HG03135 (cell line): ENCODE results near the gene C1orf210.

Experiments
- ATAC-seq: cut with Tn5 transposase; IDR thresholded peaks from one replicate; pipeline ENCODE4 v1.9.1; 2021; ENCODE audit warnings: mild to moderate bottlenecking, moderate library complexity; ENCODE audit not compliant: unreplicated experiment

Gene C1orf210

DNA sequence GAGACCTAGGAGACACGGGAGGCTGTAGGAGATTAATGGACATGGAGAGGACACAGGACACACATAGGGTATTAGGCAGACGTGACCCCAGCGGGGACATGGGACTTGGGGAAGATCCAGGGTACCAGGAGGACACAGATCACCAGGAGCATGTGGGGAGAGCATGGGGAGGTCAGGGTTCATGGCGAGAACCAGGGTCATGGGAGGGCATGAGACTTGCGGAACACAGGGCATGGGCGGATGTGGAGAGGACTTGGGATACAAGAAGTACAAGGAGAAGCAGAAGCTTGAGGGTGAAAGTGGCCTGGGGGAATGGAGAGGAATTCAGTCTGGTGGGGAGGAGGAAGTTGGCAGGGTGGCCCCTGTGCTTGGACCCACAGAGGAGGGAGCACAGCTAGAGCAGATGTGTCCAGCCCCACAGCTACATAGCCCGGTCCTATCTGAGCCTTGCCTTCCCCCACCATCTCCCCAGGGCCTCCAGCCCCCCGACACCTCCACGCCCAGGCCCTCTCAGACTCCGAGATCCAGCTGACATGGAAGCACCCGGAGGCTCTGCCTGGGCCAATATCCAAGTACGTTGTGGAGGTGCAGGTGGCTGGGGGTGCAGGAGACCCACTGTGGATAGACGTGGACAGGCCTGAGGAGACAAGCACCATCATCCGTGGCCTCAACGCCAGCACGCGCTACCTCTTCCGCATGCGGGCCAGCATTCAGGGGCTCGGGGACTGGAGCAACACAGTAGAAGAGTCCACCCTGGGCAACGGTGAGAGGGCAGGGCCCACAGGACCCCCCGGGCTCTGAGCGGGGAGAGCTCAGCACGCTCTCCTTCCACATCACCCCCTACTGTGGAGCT, 27.5 kb upstream of the C1orf210 start:
- ATAC-seq, result no peak

DNA sequence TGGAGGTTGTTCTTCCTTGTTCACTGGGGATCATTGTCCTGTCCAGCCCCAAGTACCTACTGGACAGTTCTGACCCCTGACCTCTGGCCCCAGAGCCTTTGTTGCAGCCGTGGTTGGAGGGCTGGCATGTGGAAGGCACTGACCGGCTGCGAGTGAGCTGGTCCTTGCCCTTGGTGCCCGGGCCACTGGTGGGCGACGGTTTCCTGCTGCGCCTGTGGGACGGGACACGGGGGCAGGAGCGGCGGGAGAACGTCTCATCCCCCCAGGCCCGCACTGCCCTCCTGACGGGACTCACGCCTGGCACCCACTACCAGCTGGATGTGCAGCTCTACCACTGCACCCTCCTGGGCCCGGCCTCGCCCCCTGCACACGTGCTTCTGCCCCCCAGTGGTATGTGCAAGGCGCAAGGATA, 26.8 kb upstream of the C1orf210 start:
- no peak for ATAC-seq

DNA sequence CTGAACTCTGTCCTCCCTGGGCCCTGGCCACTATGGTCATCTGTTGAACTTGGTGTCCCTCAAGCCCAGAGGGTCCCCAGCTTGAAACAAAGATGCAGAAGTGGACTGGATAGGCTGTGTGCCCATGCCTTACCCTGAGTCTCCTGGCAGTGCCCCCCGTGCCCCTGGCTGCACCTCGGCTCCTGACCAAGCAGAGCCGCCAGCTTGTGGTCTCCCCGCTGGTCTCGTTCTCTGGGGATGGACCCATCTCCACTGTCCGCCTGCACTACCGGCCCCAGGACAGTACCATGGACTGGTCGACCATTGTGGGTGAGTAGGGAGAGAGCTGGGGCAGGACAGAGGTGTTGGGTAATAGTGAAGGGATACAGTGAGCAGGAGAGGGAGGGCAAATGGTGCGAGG, 26.1 kb upstream of the C1orf210 start:
- no peak for ATAC-seq

DNA sequence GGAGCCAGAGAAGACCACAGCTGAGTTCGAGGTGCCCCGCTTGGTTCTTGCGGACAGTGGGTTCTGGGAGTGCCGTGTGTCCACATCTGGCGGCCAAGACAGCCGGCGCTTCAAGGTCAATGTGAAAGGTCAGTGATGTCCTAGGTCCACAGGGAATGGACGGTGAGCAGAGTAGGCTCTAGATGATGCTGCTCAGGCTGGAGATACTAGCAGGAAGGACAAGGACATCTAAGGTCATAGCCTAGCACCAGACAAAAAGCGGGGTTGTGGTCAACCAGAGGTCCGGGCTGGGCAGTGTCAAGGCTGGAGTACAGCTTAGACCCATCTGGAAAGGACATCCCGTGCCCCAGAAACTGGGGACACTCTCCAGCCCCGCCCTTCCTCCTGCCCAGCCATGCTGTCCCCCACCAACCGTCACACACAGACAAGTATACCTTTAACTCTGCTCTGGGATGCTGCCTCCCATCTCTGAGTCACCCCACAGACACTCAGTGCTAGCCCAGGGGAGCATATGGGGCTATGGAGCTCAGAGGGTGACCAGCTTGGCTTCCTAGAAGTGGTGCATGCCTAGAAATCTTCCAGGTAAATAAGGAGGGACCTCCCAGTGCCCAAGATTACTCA, 24.1 kb upstream of the C1orf210 start:
- no peak for ATAC-seq

DNA sequence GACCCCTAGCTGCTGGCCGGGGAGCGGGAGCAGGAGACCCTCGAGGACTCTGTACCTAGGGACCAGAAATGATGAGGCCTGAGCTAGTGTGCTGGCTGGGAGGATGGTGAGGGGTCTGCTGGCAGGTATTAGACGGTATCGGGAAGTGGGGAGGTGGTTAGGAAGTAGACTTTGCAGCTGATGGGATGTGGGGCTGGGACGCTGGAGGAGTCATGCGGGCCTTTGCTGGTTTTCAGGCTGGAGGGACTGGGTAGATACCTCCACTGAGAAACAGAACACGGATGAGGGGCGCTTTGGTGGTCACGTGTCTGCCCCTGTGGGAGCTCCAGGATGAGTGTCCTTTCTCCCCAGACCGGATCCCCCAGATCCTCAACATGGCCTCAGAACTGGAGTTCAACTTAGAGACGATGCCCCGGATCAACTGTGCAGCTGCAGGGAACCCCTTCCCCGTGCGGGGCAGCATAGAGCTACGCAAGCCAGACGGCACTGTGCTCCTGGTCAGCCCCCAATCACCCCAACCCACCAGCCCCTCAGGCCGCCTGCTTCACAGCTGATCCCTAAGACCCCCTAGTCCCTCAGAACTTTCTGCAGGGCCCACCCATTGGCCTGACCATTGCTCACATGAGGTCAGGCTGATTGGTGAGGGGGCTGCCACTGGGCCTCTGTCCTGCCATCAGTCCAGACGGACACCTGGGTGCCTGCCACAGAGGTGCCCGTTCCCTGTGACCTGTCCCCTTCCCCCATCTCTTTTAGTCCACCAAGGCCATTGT, 23.4 kb upstream of the C1orf210 start:
- no peak for ATAC-seq

DNA sequence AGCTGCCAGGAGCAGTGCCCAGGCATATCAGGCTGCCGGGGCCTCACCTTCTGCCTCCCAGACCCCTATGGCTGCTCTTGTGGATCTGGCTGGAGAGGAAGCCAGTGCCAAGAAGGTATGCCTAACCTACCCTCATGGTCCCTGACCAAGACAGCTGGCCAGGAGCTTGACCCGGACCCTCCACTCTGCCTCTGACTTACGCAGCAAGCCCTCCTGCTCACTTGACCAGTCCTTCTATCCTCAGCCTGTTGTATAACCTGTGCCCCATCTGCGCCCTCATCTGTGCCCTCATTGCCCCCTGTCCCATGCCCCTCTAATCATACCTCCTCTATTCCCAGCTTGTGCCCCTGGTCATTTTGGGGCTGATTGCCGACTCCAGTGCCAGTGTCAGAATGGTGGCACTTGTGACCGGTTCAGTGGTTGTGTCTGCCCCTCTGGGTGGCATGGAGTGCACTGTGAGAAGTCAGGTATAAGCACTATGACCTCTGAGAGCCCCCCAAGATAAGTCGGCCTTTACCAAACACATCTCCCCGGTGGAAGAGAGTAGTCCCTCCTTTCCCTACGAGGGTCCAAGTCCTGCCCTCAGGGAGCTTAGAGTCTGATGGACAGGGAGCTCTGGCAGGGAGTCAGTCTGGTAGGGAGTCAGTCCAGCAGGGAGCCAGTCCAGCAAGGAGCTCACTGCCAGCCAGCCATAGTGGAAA, 22.2 kb upstream of the C1orf210 start:
- ATAC-seq, result no peak

DNA sequence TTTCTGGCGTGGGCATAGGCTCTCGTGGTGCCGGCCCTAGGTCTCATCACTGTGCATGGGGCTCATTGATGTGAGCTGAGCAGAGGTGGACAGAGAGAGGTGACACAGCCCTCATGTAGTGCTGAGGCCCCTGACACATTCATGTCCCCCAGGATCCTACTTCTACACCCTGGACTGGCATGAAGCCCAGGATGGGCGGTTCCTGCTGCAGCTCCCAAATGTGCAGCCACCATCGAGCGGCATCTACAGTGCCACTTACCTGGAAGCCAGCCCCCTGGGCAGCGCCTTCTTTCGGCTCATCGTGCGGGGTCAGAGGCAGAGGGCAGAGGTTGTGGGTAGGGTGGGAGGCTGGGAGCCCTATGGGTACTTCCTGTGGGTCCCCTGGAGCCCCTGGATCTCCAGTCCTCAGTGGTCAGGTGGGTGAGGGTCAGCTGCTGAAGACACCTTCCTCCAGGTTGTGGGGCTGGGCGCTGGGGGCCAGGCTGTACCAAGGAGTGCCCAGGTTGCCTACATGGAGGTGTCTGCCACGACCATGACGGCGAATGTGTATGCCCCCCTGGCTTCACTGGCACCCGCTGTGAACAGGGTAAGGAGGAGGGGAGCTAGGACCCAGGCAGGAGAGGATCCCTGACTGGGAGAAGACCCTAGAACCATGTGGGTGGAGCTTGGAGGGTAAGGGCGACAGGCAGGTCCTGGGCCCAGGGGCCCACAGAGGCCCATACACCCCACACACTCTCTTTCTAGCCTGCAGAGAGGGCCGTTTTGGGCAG, 21.5 kb upstream of the C1orf210 start:
- ATAC-seq, result no peak

DNA sequence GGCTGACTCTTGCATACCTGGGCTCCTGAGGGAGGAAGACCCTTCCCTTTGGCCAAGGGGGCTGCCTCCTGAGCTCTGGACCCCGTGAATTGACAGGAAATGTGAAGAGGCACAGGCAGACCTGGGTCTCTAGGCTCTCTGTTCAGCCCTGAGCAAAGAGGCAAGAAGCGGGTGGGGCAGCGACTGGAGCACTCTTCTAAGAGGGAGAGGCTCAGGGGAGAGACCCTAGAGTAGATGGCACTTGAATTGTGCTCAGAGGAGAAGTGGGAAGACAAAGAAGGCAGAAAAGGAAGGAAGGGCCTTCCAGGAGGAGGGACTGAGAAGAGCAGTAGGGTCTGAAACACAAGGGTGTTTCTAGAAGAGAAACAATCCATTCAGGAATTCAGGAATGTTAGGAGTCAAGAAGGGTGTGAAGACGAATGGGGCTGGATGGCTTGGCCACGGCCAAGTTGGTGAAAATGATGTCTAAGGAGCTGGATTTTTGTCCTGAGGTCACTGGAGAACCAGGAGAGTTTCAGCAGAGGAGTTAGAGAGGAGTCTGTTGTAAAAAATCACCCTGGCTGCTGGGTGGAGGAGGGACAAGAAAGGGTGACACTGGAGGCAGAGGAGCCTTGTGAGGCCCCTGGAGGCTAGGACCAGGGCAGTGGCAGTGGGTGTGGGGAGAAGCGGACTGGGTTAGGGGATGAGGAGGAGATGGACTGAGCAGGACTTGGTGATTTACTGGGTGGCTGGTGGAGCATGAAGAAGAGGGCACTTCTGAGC, 20.7 kb upstream of the C1orf210 start:
- ATAC-seq, result no peak

DNA sequence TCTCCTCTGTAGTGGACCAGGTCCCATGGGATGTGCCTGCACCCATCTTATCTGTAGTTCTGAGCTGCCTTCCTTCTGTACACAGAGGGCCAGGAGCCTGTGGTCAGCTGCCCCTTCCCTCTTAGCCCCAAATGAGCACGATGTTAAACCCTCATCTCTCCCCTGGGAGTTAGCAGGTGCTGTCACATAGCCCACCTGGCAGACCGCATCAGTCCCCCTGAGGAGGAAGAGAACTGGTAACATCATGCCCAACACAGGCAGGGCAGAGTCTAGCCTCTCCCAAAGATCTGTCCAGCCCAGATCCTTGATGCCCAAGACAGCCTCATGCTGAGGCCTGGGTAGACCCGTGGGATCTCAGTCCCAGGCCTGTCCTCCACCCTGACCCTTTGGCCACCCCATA, 20.1 kb upstream of the C1orf210 start:
- ATAC-seq, result no peak

DNA sequence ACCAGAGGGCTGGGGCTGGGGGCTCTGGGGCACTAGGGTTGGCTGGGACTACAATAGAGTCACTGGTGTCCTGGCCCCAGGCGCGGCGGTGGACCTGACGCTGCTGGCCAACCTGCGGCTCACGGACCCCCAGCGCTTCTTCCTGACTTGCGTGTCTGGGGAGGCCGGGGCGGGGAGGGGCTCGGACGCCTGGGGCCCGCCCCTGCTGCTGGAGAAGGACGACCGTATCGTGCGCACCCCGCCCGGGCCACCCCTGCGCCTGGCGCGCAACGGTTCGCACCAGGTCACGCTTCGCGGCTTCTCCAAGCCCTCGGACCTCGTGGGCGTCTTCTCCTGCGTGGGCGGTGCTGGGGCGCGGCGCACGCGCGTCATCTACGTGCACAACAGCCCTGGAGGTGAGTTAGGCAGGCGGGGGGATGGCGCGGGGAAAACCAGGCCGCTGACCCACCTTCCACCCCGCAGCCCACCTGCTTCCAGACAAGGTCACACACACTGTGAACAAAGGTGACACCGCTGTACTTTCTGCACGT, 19.5 kb upstream of the C1orf210 start:
- ATAC-seq, result no peak

DNA sequence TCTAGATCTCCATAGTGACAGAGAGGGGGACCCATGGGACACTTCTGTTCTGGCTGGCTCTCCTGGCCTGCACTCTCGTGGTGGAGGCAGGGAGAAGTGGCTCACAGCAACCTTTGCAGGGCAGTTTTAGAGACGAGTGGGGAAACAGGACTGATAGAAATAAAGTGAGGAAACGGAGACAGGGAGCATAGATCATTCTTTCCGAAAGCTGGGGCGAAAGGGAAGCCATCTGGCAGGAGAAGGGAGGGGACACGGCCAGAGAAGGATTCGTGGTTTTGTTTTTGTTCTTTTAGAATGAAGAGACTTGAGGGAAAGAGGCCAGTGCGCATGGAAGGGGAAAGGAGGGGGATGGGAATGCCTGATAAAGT, 18.9 kb upstream of the C1orf210 start:
- ATAC-seq, result no peak

DNA sequence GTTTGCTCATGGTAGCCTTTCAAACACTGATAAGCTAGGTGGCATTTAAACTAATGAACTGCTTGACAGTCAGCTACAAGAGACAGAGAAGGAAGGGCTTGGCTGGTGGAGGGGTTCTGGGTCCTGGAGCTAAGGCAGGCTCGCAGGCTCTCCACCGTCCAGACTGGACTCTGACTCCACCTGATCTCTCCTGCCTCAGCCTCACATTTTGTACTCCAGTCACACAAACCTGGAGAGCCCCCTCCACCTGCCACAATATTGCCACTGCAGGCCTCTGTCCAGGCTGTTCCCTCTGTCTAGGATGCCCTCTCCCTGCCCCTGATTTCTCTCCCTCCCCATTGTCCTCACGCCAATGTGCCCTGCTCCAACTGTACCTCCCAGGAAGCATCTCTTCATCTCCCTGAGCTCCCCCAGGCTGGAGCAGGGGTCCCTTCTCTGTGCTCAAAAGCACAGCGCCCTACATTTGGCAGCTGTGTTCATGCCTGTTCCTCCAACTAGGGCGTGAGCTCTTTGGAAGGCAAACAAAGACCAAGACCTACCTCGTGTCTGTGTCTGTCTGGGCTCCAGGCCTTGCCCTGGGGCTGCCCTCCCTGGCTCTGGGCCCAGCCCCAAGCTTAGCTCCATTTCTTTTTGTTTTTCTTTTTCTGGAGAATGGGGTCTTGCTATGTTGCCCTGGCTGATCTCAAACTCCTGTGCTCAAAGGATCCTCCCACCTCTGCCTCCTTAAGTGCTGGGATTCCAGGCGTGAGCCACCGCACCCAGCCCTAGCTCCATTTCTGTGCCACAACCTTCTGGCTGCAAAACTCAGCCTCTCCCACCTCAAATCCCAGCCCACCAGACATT, 18.3 kb upstream of the C1orf210 start:
- ATAC-seq, result no peak

DNA sequence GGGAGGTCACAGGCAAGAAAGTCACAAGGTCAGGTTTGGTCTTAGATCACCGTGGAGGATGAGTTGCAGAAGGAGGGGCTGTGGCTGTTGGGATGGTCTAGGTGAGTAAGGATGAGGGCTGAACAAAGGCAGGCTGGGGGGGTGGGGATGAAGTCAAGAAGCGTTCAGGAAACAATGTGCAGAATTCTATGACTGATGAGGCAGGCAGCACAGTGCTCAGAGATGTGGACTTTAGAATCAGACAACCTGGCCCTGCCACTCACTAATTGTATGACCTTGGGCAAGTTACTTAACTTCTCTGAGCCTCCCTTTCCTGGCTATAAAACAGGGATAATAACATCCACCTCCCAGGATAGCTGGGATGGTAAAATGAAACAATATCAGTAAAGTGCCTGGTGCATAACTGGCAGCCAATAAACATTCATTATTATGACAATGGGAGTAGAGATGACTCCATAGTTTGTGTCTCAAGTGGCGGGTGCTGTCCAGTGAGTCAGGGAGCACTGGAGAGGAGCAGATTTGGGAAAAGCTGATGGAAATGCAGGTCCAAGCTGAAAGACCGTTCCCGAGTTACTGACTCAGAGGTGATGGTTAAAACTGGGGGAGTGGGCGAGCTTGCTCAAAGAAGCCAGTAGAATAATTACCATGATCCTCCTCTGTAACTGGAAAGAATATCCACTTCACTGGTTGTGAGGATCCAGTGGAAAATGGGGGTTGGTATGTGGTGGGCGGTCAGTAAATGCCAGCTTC, 17.5 kb upstream of the C1orf210 start:
- no peak for ATAC-seq

DNA sequence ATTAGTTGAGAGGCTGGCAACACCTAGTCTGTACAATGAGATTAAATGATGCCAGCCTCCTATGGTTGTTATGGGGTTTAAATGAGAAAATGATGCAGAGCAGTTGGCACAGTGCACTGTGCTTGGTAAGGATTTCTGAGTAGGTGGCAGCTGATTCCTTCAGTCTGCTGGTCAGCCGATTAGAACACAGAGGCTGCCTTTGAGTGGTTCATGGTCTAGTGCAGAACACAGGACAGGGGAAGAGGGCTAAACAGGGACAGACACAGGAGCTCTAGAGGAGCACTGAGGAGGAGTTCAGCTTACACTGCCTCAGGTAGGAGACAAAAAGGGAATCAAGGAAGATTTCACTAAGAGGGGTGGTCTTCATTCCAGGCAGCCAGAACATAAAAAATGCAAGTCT, 16.8 kb upstream of the C1orf210 start:
- no peak for ATAC-seq

DNA sequence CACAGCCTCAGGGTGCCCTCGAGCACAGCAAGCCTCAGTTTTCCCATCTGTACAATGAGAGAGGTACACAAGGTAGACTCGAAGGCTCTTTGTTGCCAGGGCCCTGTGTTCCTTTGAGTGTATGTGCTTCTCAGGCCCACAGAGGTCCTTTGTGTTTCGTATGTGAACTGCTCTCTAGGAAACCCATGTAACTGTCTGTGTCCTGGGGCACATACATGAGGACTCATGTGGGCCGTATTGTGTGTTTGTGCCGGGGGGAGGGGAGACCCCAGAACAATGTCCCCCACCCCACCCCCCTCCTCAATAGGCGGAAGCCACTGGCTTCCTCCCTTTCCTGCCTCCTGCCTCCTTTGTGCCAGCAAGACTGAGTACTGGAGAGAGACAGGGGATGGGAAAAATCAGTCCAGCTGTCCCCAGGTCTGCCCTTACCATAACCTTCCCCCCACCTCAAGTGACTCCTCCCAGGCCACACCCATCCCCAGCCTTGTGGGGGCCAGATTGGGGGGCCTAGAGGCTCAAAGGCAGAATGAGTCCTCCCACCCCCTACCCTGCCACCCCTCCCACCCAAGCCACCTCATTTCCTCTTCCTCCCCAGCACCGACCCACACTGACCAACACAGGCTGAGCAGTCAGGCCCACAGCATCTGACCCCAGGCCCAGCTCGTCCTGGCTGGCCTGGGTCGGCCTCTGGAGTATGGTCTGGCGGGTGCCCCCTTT, 15.2 kb upstream of the C1orf210 start, which contains the start of gene TIE1:
Gene TIE1, plus strand, starts transcription at position 605 of the 717 bp plus-strand sequence. Its CDS starts 90 bp downstream, at position 695.
- no peak for ATAC-seq

DNA sequence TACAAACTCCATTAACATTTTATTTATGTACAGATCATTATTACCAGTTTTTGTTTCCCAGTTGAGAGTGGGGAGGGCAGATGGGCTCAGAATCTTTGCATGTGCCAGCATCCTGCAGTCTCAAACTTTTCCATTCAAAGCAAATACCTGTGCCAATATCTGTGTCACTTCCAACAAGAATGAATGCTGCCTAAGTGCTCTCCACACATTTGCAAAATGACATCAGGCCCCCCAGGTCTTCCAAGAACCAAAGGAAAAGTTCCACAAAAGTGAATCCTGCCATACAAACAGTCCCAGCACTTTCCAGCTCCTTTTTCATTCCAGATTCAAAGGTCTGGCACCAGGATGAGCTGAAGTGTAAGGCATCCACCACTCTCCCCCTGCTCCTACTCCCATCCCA, 13.7 kb upstream of the C1orf210 start:
- ATAC-seq, result no peak

DNA sequence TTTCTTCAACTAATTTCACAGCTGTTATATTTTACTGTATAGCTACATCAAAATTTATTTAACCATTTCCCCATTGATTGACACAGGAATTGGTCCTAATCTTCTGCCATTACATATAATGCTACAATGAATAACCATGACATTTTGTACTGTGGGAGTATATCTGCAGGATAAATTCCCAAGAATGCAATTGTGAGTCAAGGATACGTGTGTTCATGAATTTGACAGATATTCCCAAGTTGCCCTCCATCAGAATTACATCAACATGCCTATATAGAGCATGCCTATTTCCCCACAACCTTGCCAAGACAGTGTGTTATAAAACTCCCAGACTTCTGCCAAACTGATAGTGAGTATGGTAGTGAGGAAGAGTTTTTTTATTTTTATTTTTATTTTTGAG, 12.7 kb upstream of the C1orf210 start:
- no peak for ATAC-seq
